ENCODE measurements around the gene CCDC182.

- TF ChIP-seq YY1 (IDR thresholded peaks at IDR 0.05; ENCODE audit: low read depth): no peak
- TF ChIP-seq CREB1 (IDR thresholded peaks at IDR 0.05; ENCODE audit: low read depth): no peak
Observed at GRCh38 chr17:57722704-57723043, 22.4 kb downstream of the CCDC182 start.
